ENCODE measurements around the gene CNGA2. TPM values are rescaled to one million over a fixed set of nuclear protein-coding genes. Genes with fewer than 3 reads are reported as not detected.

Gene CNGA2
- total and polyA plus RNA-seq, 10 of the 15 experiments (the other 5 are each of a cell fraction or from before 2014, with no cell fraction given), result not detected

DNA sequence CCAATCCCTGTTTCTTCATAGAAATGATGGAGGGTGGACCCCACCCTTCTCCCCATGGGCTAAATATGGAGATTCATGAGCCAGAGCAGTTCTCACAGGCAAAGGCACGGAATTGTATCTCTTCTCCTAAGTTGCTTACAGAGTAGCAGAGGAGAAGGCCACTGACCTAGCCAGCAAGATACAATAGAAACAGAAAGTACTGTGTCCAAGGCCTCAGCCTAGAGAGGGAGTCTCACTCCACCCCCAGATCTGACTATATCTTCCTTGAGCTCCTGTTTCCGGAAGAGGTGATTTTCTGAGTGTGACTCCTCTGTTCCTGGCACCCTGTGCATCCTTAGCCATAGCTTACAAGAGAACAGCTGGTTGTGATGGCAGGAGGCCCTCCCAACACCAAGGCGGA lies 18.8 kb upstream of the CNGA2 start, which contains the start of gene FATE1:
Gene FATE1, plus strand, starts transcription at position 284 of the 400 bp plus-strand sequence. Its CDS starts 85 bp downstream, at position 369.
- no peaks in the 10 kb centered on the region for H3K9me3 ChIP-seq (replicated peaks; ENCODE audit: control insufficient read depth, insufficient read depth, low read length)
- RAD21 ChIA-PET (ENCODE audit: unreplicated experiment), result no interaction called here
- SMC1A ChIA-PET (ENCODE audit: uncharacterized antibody, unreplicated experiment), result interaction anchor here (0.6 kb wide), 1 partner anchor 16 kb away, joined by 3 read pairs; no protein-coding TSS in a partner anchor
- no peak within 1 kb of the TSS for H3K4me2 ChIP-seq (ENCODE audit: control insufficient read depth, insufficient read depth)
- TF ChIP-seq RB1 (IDR thresholded peaks at IDR 0.05; ENCODE audit: borderline replicate concordance) (no peak), RAD21 (IDR thresholded peaks at IDR 0.05; ENCODE audit: insufficient read depth, low read depth, low read length) (no peak), NFXL1 (IDR thresholded peaks at IDR 0.05; ENCODE audit: borderline replicate concordance) (no peak), ZBTB11 (CRISPR knock-in tag; IDR thresholded peaks at IDR 0.05) (no peak), NRF1 (conservative IDR thresholded peaks at IDR 0.05; ENCODE audit: low read depth, low read length) (no peak), IKZF1 (conservative IDR thresholded peaks at IDR 0.05) (no peak), MTA2 (IDR thresholded peaks at IDR 0.05; ENCODE audit: low read depth) (no peak), BRCA1 (IDR thresholded peaks at IDR 0.05; ENCODE audit: low read depth, low read length) (no peak), RFX5 (IDR thresholded peaks at IDR 0.05; ENCODE audit: low read depth, low read length) (no peak), NR2F1 (conservative IDR thresholded peaks at IDR 0.05) (no peak), USF2 (IDR thresholded peaks at IDR 0.05; ENCODE audit: borderline replicate concordance, low read depth, low read length) (no peak), RCOR1 (conservative IDR thresholded peaks at IDR 0.05; ENCODE audit: low read depth, low read length) (no peak), NFIC (IDR thresholded peaks at IDR 0.05; ENCODE audit: low read depth, low read length) (no peak), SIN3A (IDR thresholded peaks at IDR 0.05; ENCODE audit: low read depth, low read length) (no peak), ZZZ3 (IDR thresholded peaks at IDR 0.05; ENCODE audit: control insufficient read depth, insufficient read length, low read depth) (no peak), JUNB (IDR thresholded peaks at IDR 0.05) (no peak), HDAC2 (IDR thresholded peaks at IDR 0.05) (no peak)
- TF ChIP-seq, protein P1, sequence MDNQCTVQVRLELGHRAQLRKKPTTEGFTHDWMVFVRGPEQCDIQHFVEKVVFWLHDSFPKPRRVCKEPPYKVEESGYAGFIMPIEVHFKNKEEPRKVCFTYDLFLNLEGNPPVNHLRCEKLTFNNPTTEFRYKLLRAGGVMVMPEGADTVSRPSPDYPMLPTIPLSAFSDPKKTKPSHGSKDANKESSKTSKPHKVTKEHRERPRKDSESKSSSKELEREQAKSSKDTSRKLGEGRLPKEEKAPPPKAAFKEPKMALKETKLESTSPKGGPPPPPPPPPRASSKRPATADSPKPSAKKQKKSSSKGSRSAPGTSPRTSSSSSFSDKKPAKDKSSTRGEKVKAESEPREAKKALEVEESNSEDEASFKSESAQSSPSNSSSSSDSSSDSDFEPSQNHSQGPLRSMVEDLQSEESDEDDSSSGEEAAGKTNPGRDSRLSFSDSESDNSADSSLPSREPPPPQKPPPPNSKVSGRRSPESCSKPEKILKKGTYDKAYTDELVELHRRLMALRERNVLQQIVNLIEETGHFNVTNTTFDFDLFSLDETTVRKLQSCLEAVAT (IDR thresholded peaks at IDR 0.05), result no peak
- FAIRE-seq (no peak), DNase-seq (ENCODE audit: low read depth, low spot score) (no peak), ATAC-seq (no peak)
- H2AFZ ChIP-seq (ENCODE audit: control insufficient read depth, low read depth, low read length), result no peak within 1 kb of the TSS
- POLR2A ChIA-PET, result no interaction called here
- intact Hi-C loops (cut with micrococcal nuclease; ENCODE audit: unreplicated experiment), result no loop called here
- no peaks in the 10 kb centered on the region for H3K27me3 ChIP-seq (replicated peaks in 1 of 2; ENCODE audit: control insufficient read depth in 2 of 2, insufficient read depth in 2 of 2, low read length in 1 of 2)
- WGBS (ENCODE audit: insufficient coverage, insufficient replicate concordance, low lambda C conversion rate, missing lambda C conversion rate), result 14% methylated on average over 3 of the region's 3 CpGs
- H3K4me1 ChIP-seq (ENCODE audit: control insufficient read depth, insufficient read depth, low read length), result no peaks in the 10 kb centered on the region
- H3K4me3 ChIP-seq, result no peak within 1 kb of the TSS
- in situ Hi-C loops (cut with MboI), result no loop called here
- no peaks in the 10 kb centered on the region for H3K36me3 ChIP-seq (ENCODE audit: control insufficient read depth in 2 of 2, insufficient read depth in 2 of 2, low read length in 1 of 2)
- H4K20me1 ChIP-seq (ENCODE audit: control insufficient read depth, insufficient read depth), result no peaks in the 10 kb centered on the region
- BruUV-seq (replicated peaks), result no TSS peak
- CTCF ChIA-PET, result no interaction called here
- H3K79me2 ChIP-seq (ENCODE audit: control insufficient read depth, insufficient read depth, low read length), result no peaks in the 10 kb centered on the region
- no peak within 1 kb of the TSS for H3K27ac ChIP-seq (ENCODE audit: control insufficient read depth, insufficient read depth)
- H3K9ac ChIP-seq (ENCODE audit: control insufficient read depth, insufficient read depth, low read length), result no peak within 1 kb of the TSS

Measured in GM12878 (cell line).